Kidney tubule cell (primary cell): ENCODE measurements around the gene AKR7A2.
A peak's percentile ranks its signal among the peaks of the same experiment; 100 is the strongest.

Experiments used
- DNase-seq: peaks from one replicate; pipeline ENCODE4 v3.0.0-alpha.2; 2018; ENCODE audit warnings: low spot score

The AKR7A2 gene

GRCh38 chr1:19325368-19325957 is 13.5 kb upstream of the AKR7A2 start:
- no peak for DNase-seq

GRCh38 chr1:19324665-19324990 is 12.7 kb upstream of the AKR7A2 start:
- no peak for DNase-seq

- no peak for DNase-seq
Observed at GRCh38 chr1:19323987-19324664, 12.2 kb upstream of the AKR7A2 start.

DNA sequence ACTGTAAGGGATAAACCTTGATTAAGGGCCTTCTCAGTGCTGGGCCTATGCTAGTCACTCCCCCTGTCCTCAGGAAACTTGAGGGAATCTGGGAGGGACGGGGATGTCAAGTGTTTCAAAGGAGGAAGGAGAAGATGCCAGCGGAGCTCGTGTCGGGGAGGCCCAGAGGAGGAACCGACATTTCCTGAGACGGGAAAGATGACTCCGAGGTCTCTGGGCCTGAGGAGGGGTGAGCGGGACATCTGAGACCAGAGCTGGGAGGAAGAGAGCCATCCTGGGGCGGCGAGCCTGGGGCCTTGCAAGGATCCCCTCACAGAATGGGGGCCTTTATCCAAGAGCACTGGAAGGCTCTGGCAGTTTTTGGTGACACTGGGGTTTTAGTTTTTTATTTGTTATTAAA is 10.5 kb upstream of the AKR7A2 start:
- DNase-seq, result no peak

DNA sequence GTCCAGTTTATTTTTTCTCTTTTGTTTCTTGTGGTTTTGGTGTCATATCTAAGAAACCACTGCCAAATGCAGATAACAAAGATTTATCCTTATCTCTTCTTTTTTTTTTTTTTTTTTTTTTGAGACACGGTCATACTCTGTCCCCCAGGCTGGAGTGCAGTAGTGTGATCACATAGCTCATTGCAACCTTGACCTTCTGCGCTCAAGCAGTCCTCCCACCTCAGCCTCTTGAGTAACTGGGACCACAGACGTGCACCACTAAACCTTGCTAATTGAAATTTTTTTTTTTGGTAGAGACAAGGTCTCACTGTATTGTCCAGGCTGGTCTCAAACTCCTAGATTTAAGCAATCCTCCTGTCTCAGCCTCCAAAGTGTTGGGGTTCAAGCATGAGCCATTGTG is 9.1 kb upstream of the AKR7A2 start:
- no peak for DNase-seq

GRCh38 chr1:19319196-19319595 is 7.3 kb upstream of the AKR7A2 start:
- DNase-seq, result no peak

DNA sequence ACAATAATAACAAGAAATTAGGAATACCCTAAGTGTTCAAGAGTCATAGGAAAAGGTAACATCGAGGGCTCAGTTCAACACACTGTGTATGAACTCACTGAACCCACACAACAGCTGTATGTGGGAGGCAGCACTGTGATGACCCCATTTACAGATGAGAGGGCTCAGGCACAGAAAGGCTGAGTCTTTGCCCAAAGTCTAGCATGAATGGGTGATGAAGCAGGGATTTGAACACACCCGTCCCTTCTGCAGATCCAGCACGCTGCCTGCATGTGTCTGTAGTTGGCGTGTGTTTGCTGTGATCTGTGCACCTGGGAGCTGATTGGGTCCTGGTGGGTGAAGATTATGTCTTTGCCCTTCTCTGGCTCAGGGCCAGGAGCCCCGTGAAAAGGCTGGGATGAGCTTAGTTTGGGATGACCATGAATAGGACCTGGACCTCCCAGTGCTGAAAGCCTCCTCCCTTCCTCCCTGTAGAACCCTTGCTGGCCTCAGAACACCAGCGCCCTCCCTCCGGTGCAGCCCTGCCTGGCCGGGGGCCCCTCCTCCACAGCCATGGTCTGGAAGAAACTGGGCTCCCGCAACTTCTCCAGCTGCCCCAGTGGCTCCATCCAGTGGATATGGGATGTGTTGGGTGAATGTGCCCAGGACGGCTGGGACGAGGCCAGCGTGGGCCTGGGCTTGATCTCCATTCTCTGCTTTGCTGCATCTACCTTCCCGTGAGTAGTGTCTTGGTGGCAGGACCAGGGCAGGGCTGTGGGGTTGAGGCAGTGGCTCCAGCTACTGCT is 5.4 kb upstream of the AKR7A2 start:
- DNase-seq, result no peak

DNA sequence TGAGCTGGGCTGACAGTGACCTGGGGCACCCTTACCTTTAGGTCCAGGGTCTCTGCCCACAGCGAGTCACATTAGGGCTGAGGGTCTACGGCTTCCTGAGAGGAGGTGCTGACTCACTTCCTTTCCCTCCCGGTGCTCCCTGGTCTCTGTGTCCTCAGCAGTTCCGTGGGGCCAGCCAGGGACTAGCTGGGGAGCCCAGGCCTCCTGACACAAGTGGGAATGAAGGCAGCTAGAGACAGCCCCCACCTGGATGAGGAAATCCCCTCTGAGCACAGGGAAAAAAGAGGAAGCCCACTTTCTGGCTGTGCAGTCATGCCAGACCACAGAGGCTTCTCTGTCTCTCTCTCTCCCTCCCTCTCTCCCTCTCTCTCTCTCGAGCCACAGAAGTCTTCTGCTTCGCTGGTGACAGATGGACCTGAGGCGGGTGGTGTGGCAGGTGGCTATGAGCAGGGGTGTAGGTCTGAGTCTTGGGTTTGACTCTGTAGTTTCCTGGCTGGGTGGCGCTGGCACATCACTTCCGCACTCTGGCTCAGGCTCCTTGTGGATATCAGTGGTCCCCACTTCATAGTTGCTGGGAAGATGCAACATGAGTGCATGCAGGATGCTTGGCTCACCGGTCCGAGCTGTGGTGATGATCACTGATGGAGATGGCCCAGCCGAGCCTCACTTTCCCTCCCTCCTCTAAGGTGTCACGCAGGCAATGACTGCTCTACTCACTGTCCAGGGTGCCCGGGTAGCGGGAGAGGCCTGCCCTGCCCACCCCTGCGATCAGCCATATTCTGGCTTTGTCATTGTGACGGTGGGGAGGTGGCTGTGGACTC is 3.6 kb upstream of the AKR7A2 start:
- peak; percentile 83 for DNase-seq

GRCh38 chr1:19313961-19314882 is 2.3 kb upstream of the AKR7A2 start:
- DNase-seq, result no peak

DNA sequence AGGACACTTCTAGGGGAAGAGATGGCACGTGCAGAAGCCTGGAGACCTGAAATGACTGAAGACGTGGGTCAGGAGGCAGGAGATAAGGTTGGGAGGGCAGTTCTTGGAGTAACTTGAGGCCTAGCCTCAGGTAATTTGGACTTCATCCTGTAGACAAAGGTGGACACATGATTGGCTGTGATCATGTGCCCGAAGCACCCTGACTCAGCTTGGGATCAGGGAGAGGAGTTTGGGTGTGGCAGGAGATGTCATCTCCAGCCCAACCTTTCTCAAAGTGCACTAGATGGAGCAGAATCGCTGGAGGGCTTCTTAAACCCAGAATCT is 1.7 kb upstream of the AKR7A2 start:
- DNase-seq, result no peak

- no peak for DNase-seq
Observed at GRCh38 chr1:19312782-19313635, 1.1 kb upstream of the AKR7A2 start.

DNA sequence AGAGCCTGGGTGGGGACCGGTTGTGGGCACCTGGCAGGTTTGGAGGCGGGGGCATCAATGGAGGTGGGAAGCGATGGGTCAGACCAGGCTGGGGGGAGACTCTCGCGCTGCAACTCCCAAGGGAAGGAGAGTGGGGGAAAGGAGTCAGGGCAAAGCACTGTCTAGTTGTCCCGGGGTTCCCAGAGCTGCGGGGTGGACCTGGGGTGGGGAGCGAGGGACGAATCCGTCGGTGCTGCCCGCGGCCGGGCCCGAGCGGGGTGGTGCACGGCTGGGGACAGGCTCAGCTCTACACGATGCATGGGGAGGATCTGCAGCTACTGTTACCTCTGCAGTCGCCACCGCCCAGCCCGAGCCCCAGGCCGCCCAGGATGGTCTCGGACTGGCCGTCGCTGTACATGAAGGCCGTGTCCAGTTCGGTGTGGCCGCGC is 427 bp downstream of the AKR7A2 start:
- no peak for DNase-seq

DNA sequence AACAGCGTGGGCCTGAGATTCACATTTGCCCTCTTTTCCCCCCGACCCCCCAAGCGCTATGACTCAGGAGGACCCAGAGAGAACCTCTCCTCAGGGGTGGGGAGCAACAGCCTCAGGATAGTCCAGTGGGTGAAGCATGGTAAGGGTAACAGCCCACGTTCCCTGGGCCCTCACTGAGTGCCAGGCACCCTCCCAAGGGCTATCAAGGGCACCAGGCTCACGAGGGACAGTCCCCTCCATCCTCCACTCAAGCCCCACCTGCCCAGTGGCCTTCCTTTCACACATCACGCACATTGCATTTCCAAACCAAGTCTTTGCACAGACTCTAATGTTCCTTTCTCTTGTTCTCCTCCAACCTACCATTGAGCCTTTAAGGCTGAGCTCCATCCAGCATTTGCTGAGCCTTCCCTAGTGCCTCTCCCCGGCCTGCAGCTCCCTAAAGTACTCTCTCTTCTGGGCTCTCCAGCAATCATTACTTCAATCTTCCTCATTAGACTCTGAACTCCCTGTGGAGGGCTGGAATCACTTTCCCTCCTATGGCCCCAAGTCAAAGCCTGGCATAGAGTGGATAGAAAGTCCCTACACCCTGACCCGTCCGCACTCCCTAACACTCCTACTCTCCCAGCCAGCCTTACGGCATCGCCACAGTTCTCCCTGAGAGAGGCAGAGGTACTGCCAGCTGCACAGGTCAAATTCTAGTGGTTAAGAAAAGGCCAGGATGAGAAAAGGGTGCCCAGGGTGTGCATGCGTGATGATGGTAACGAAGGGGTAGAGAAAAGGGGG is 1.0 kb downstream of the AKR7A2 start:
- peak; percentile 33 for DNase-seq

DNA sequence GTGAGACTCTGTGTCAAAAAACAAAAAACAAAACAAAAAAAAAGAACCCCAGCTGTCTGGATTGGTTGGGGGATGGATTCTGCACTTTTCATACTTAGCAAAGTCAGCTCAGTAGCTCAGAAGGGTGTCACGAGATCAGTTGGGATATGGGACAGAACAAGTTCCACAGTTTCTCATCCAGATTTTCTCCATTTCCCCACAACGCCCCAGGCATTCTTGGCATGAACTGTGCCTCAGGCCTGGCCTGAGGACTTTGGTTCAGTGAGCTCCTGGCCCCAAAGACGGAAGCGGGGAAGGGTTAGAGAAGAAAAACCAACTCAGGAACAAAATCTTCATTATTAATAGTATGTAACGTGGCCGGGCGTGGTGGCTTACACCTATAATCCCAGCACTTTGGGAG is 1.9 kb downstream of the AKR7A2 start:
- no peak for DNase-seq

DNA sequence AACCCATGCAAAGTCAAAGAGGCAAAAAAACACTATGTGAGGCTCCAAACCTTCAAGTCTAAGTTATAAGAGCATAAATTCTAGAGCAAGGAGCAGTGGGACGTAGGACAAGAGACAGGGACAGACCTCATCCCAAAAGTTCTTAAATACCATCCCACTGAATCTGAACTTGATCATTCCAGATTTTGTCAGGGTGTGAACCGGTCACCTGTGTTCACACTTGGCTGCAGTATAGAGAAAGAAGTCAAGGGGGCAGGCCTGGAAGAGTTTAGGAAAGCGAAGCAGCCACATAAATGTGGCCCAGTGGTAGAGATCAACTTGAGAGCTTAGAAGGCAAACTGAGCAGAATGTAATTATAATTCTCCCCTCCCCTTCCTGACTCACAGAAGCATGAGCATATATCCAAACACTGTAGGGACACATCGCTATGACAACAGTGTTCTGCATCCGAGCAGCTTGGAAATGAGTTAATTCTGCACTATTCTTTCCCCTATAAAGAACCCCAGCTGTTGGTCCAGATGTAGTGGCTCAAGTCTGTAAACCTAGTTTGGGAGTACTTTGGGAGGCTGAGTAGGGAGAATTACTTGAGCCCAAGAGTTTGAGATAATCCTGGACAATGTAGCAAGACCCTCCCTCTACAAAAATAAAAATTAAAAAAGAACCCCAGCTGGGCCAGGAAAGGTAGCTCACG is 2.7 kb downstream of the AKR7A2 start:
- DNase-seq, result peak; percentile 73

GRCh38 chr1:19308509-19308907 is 3.4 kb downstream of the AKR7A2 start:
- DNase-seq, result no peak

DNA sequence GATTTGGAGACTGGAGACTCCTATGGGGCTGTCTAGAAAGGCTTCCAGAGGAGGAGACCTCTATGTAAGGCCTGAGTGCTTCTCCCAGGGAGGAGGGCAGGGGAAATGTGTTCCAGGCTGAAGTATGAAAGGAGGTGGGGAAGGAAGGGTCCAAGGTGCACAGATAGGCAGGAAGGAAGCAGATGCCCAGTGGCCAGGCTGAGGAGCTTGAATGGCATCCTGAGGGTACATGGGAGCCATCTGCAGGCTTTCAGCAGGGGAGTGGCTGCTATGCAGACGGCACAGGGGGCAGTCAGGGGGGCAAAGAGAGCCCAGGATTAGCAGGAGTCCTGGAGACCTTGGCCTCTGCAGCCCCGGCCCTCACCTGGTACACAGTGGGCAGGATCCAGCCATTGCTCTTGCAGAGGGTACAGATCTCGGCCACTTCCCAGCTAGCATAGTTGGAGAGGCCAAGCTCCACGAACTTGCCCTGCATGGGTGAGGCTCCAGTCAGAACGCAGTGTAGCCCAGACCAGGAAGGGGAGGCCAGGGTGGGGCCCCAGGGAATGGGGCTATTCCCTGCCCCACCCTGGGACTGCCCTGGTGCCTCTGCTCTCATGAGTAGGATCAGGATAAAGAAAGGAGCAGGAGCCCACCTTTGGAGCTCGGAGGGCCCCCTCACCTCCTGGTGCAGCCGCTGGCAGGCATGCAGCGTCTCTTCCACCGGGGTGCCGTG is 4.0 kb downstream of the AKR7A2 start:
- no peak for DNase-seq

- no peak for DNase-seq
Observed at GRCh38 chr1:19306941-19307340, 5.0 kb downstream of the AKR7A2 start.

DNA sequence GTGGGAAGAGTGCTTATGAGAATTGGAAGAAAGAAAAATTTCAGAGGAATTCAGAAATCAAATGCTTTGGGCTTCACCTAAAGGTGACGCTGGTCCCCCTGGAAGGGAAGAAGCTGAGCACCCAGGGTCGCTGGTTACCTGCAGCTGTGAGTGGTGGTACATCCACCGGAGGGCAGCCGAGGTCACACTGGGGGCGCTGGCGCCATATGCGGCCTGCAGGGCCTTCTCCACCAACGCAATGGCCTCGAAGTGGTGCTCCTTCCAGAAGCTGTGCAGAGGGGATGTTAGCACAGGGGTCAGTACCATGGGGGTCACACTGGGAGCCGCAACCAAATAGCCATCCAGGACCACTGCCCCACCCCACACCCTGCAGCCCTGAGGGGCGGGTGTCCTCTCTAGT is 6.1 kb downstream of the AKR7A2 start:
- no peak for DNase-seq
